Endothelial cell of umbilical vein (primary cell): ENCODE data around the gene KAT7. TPM values are rescaled to one million over a fixed set of nuclear protein-coding genes. Genes with fewer than 3 reads are reported as not detected.

Experiments
- BruUV-seq: library from RNA; stranded (reverse); fragments of 400-500 nt; replicated peaks from 2 replicates; lab custom pipeline; 2021; lab: Mats Ljungman, UMichigan
- CTCF ChIA-PET: fragments of 300-600, 350-600 bp; sonication (Branson Sonifier 250); formaldehyde crosslinking; loops from one replicate; lab custom pipeline; 2021; ENCODE audit warnings: antibody characterized with exemption, inconsistent platforms; lab: Charles Lee
- POLR2A ChIA-PET: fragments of 300-600, 350-600 bp; sonication (Branson Sonifier 250); formaldehyde crosslinking; loops from one replicate; lab custom pipeline; 2021; ENCODE audit warnings: antibody characterized with exemption, inconsistent platforms; lab: Charles Lee
- DNase-seq: peaks from one replicate; pipeline ENCODE4 v3.0.0-alpha.2; 2011; ENCODE audit warnings: low read depth, low spot score
- FAIRE-seq: peaks from 2 replicates; lab custom pipeline; 2011; peaks lifted over from hg19 to GRCh38; lab: Jason Lieb, UNC
- H2AFZ ChIP-seq: 2 replicates; pipeline ENCODE4 v1.6.0; 2012; ENCODE audit warnings: low read depth, low read length, control low read depth, inconsistent platforms
- H3K27ac ChIP-seq: 2 replicates; pipeline ENCODE4 v1.5.1; 2011; ENCODE audit warnings: low read depth, mild to moderate bottlenecking, control low read depth, low read length, moderate library complexity; ENCODE audit not compliant: insufficient read depth
- H3K27me3 ChIP-seq, 2 experiments: 2 replicates each; pipeline versions ENCODE4 v1.6.0 to v1.6.1; 2011; ENCODE audit warnings: low read length in 2 of 2, mixed read lengths in 1 of 2; ENCODE audit not compliant: control insufficient read depth in 2 of 2, insufficient read depth in 2 of 2
- H3K36me3 ChIP-seq, 2 experiments: 2 replicates in 1 of 2; 3 replicates in 1 of 2; pipeline ENCODE4 v1.5.1; 2011; ENCODE audit warnings: low read length in 2 of 2, mild to moderate bottlenecking in 1 of 2, moderate library complexity in 1 of 2; ENCODE audit not compliant: control insufficient read depth in 2 of 2, insufficient read depth in 2 of 2; ENCODE audit errors: extremely low read depth in 1 of 2
- H3K4me1 ChIP-seq: 3 replicates; pipeline ENCODE4 v1.5.1; 2011; ENCODE audit warnings: mild to moderate bottlenecking, low read length; ENCODE audit not compliant: control insufficient read depth, insufficient read depth; ENCODE audit errors: extremely low read depth
- H3K4me2 ChIP-seq: 2 replicates; pipeline ENCODE4 v1.6.1; 2011; ENCODE audit warnings: low read length, control low read depth, mixed read lengths; ENCODE audit not compliant: insufficient read depth
- H3K4me3 ChIP-seq, 3 experiments: fragments of 200-600 bp in 1 of 3; sonication (generic), shearing (Covaris generic) in 1 of 3; replicated peaks in 1 of 3; 2 replicates each; pipeline ENCODE4 v1.5.1; 2011 to 2016; ENCODE audit warnings: control low read depth in 3 of 3, low read length in 3 of 3, mild to moderate bottlenecking in 2 of 3, inconsistent platforms in 1 of 3, low read depth in 1 of 3, moderate library complexity in 1 of 3; ENCODE audit not compliant: insufficient read depth in 1 of 3
- H3K79me2 ChIP-seq: 2 replicates; pipeline ENCODE4 v1.6.0; 2012; ENCODE audit warnings: low read length, inconsistent platforms; ENCODE audit not compliant: control insufficient read depth, insufficient read depth
- H3K9ac ChIP-seq: replicated peaks from 2 replicates; pipeline ENCODE3; 2011; ENCODE audit warnings: low read length, control low read depth; ENCODE audit not compliant: insufficient read depth; ENCODE audit errors: extremely low read depth
- H3K9me1 ChIP-seq: replicated peaks from 3 replicates; pipeline ENCODE4 v1.6.0; 2011; ENCODE audit warnings: mild to moderate bottlenecking, low read length; ENCODE audit not compliant: control insufficient read depth, insufficient read depth; ENCODE audit errors: extremely low read depth
- H3K9me3 ChIP-seq: replicated peaks from 2 replicates; pipeline ENCODE4 v1.5.1; 2012; ENCODE audit warnings: low read length, inconsistent platforms; ENCODE audit not compliant: control insufficient read depth, insufficient read depth
- H4K20me1 ChIP-seq: replicated peaks from 2 replicates; pipeline ENCODE3; 2011; ENCODE audit warnings: mild to moderate bottlenecking, low read length; ENCODE audit not compliant: control insufficient read depth, insufficient read depth; ENCODE audit errors: extremely low read depth
- EZH2 ChIP-seq: IDR thresholded peaks from 2 replicates; pipeline ENCODE4 v1.6.1; 2012; ENCODE audit warnings: borderline replicate concordance, low read depth, mild to moderate bottlenecking, moderate library complexity, low read length, inconsistent platforms; ENCODE audit not compliant: severe bottlenecking
- FOS ChIP-seq: IDR thresholded peaks from 2 replicates; pipeline ENCODE4 v1.6.1; 2011; ENCODE audit warnings: mild to moderate bottlenecking, low read length, moderate library complexity, borderline replicate concordance; ENCODE audit not compliant: insufficient read depth
- JUN ChIP-seq: IDR thresholded peaks from 2 replicates; pipeline ENCODE4 v1.6.1; 2011; ENCODE audit warnings: borderline replicate concordance, low read depth; ENCODE audit not compliant: insufficient read length, insufficient read depth
- MAX ChIP-seq: IDR thresholded peaks from 2 replicates; pipeline ENCODE4 v1.6.1; 2011; ENCODE audit not compliant: insufficient read depth, insufficient read length
- MYC ChIP-seq: IDR thresholded peaks from one replicate; pipeline ENCODE4 v1.6.1; 2011; ENCODE audit warnings: mild to moderate bottlenecking, low read depth, low read length
- POLR2A ChIP-seq: IDR thresholded peaks from 2 replicates; pipeline ENCODE4 v1.6.1; 2012; ENCODE audit warnings: low read depth, mild to moderate bottlenecking, control low read depth, low read length
- dilution Hi-C: fragments of 300-500 bp; cut with MboI; formaldehyde crosslinking; loops from one replicate; pipeline ENCODE4 v1.15.0; 2019; ENCODE audit warnings: low sequenced_read_pairs; ENCODE audit not compliant: extremely low pct_ligation_motif_present
- intact Hi-C: fragments of 100-400 bp; cut with micrococcal nuclease; formaldehyde crosslinking; loops from one replicate; pipeline ENCODE4 v1.10.0; 2022
- polyA plus RNA-seq, 4 experiments: library from polyadenylated mRNA; depleted of rRNA in 3 of 4; stranded (reverse) in 3 of 4; unstranded in 1 of 4; fragments of >200 nt; gene quantifications; 2 replicates each; pipeline versions ENCODE4 v1.2.1 to v1.2.3, GENCODE V29; 2011 to 2012; ENCODE audit warnings: missing spikeins in 1 of 4
- total RNA-seq: library from RNA; stranded (reverse); gene quantifications from 2 replicates; pipeline ENCODE4 v1.2.3, GENCODE V29; 2021

The KAT7 gene
- total and polyA plus RNA-seq, 2 donors (not counting 3 experiments of a cell fraction or from before 2014, with no cell fraction given), result 44.5 to 66.2 TPM

DNA sequence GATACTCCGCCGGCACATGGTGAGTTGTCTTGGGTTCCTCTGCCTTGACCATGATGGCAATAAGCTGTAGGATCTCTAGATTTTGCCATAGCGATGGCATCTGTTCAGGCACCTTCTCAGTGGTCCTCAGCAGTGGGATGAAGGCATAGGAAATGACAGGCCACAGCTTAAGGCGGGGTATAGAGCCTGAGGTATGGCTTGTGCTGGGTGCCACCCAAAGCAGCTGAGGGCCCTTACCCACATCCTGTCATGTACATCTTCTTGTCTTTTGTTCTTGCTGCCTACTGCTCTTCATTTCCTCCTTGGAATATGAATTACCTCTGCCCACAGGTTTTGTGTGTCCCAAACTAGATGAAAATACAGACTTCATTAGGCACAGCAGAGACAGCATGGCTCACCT, 29.5 kb downstream of the KAT7 start:
- dilution Hi-C loops, result no loop called here
- Histone ChIP-seq H3K27me3 (no peaks in the 10 kb centered on the region), H3K9me1 (no peaks in the 10 kb centered on the region), H3K4me3 (no peak overlapping the region), H3K27ac (no peak overlapping the region), H3K9me3 (no peaks in the 10 kb centered on the region), H3K4me1 (peaks cover 54% of the 10 kb centered on the region), H3K36me3 (peaks cover 11 to 25% of the 10 kb centered on the region in 2 experiments), H2AFZ (no peak overlapping the region), H3K79me2 (peaks cover 9% of the 10 kb centered on the region), H3K4me2 (no peak overlapping the region), H4K20me1 (no peaks in the 10 kb centered on the region), H3K9ac (no peak overlapping the region)
- ChIA-PET CTCF (interaction anchor here (0.7 to 1.0 kb wide), 2 partner anchors 15 to 34 kb away, joined by 3 read pairs; no protein-coding TSS in a partner anchor), POLR2A (interaction anchor here (0.7 kb wide), 1 partner anchor 8 kb away, joined by 4 read pairs; no protein-coding TSS in a partner anchor)
- no peak for FAIRE-seq
- intact Hi-C loops, result loop anchor here (2.0 kb wide), 1 partner anchor 15 kb away; no protein-coding TSS in a partner anchor
- no peak for DNase-seq
- TF ChIP-seq JUN (no peak), POLR2A (no peak), FOS (no peak), EZH2 (no peak), MYC (no peak), MAX (no peak)
- BruUV-seq, result no TSS peak

DNA sequence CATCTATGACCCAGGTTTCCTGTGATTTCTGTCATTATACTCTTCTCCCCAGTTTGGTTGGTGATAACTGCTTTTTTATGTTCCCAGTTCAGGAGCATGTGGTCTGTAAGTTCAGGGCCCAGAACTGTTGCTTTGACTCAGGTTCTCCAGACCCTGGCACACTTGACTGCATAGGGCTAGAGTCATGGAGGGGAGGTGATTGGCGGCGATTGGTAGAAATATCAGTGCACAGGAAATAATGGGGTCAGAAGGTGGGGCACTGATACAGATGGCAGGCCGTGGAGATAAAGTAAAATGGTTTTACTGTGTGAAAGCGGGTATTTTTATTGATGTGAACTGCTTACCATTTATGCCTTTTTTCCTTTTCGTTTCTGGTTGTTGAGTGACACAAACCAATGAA, 30.7 kb downstream of the KAT7 start:
- DNase-seq, result peak; percentile 34
- intact Hi-C loops, result no loop called here
- no peak for FAIRE-seq
- Histone ChIP-seq H3K4me1 (peaks cover 50% of the 10 kb centered on the region), H4K20me1 (no peaks in the 10 kb centered on the region), H3K9ac (no peak overlapping the region), H3K4me2 (no peak overlapping the region), H3K79me2 (peaks cover 8% of the 10 kb centered on the region), H3K9me3 (no peaks in the 10 kb centered on the region), H3K27ac (no peak overlapping the region), H3K9me1 (no peaks in the 10 kb centered on the region), H3K27me3 (no peaks in the 10 kb centered on the region), H2AFZ (no peak overlapping the region), H3K4me3 (no peak overlapping the region), H3K36me3 (peaks cover 18 to 36% of the 10 kb centered on the region in 2 experiments)
- dilution Hi-C loops, result no loop called here
- BruUV-seq, result no TSS peak
- TF ChIP-seq JUN (no peak), EZH2 (no peak)
- ChIA-PET POLR2A (no interaction called here), CTCF (no interaction called here)
